SH-SY5Y (cell line): ENCODE measurements around the gene KRT39.

ENCODE experiments used
- GATA2 ChIP-seq: IDR thresholded peaks from 2 replicates; pipeline ENCODE4 v1.6.1; 2011; ENCODE audit warnings: mild to moderate bottlenecking, low read depth, low read length
- GATA3 ChIP-seq: IDR thresholded peaks from 2 replicates; pipeline ENCODE4 v1.6.1; 2011; ENCODE audit warnings: low read depth, mild to moderate bottlenecking, low read length, moderate library complexity

DNA sequence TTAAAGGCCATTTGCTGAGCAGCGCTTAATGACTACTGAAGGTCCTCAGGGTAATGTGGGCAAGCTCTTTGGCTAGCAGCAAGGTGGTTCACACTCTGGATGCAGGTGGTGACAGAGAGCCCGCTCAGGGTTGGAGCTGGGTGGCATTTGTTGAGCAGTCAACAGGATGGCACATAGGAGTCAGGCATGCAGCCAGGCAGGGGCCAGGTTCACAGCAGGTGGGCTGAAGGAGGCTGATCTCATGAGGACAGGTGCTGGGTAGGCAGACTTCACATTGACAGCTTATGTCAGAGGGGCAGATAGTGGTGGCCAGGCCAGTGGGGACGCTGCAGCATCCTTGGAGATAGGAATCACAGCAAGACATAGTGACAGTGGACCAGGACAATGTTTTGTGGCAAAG lies 37.6 kb upstream of the KRT39 start:
- TF ChIP-seq GATA3 (no peak), GATA2 (no peak)
